KMS-11 (cell line): ENCODE results near the gene ICOSLG.
"Not testable (repeated sequence)": the region's sequence is repeated elsewhere in the genome, so short reads cannot be mapped to it uniquely, and the experiment has no call there.

Experiments
- H2AFZ ChIP-seq: fragments of 200-600 bp; sonication (generic); 2 replicates; pipeline ENCODE4 v1.6.1; 2016; ENCODE audit warnings: antibody characterized with exemption, mixed run types, low read depth
- H3K27ac ChIP-seq: fragments of 200-600 bp; sonication (generic); 2 replicates; pipeline ENCODE4 v1.6.1; 2016; ENCODE audit warnings: mild to moderate bottlenecking, mixed run types
- H3K27me3 ChIP-seq: fragments of 200-600 bp; sonication (generic); 2 replicates; pipeline ENCODE4 v1.6.1; 2017; ENCODE audit warnings: mild to moderate bottlenecking, low read depth, mixed run types, moderate library complexity; ENCODE audit not compliant: insufficient read depth
- H3K36me3 ChIP-seq: fragments of 200-600 bp; sonication (generic); 2 replicates; pipeline ENCODE4 v1.6.1; 2017; ENCODE audit warnings: mild to moderate bottlenecking, mixed run types; ENCODE audit not compliant: insufficient read depth
- H3K4me1 ChIP-seq: fragments of 200-600 bp; sonication (generic); 2 replicates; pipeline ENCODE4 v1.6.1; 2016; ENCODE audit warnings: mild to moderate bottlenecking, low read depth, mixed run types; ENCODE audit not compliant: poor library complexity, severe bottlenecking
- H3K4me2 ChIP-seq: fragments of 200-600 bp; sonication (generic); 2 replicates; pipeline ENCODE4 v1.7.0; 2016; ENCODE audit warnings: mild to moderate bottlenecking, mixed run types
- H3K4me3 ChIP-seq: fragments of 200-600 bp; sonication (generic); IDR thresholded peaks from 2 replicates; pipeline ENCODE4 v1.6.1; 2017; ENCODE audit warnings: low read depth, low read length, mixed read lengths; ENCODE audit not compliant: insufficient read depth
- H3K79me2 ChIP-seq: fragments of 200-600 bp; sonication (generic); 2 replicates; pipeline ENCODE4 v1.6.1; 2016; ENCODE audit warnings: low read depth, mixed run types; ENCODE audit not compliant: insufficient read depth
- H3K9ac ChIP-seq: fragments of 200-600 bp; sonication (generic); 2 replicates; pipeline ENCODE4 v1.6.1; 2016; ENCODE audit warnings: mild to moderate bottlenecking, mixed run types
- H4K20me1 ChIP-seq: fragments of 200-600 bp; sonication (generic); 2 replicates; pipeline ENCODE4 v1.6.1; 2016; ENCODE audit warnings: mild to moderate bottlenecking, mixed run types; ENCODE audit not compliant: insufficient read depth
- TF ChIP-seq, protein P1 (sequence below): fragments of 200-600 bp; sonication (generic); conservative IDR thresholded peaks from 2 replicates; pipeline ENCODE4 v1.6.1; 2017; ENCODE audit warnings: low read depth, mild to moderate bottlenecking, antibody characterized with exemption, low read length, moderate library complexity, mixed read lengths

Gene ICOSLG

GRCh38 chr21:44258056-44258725 lies 17.4 kb upstream of the ICOSLG start:
- no peak overlapping the region for H3K4me3 ChIP-seq
- no peaks in the 10 kb centered on the region for H3K4me1 ChIP-seq
- TF ChIP-seq, protein P1, sequence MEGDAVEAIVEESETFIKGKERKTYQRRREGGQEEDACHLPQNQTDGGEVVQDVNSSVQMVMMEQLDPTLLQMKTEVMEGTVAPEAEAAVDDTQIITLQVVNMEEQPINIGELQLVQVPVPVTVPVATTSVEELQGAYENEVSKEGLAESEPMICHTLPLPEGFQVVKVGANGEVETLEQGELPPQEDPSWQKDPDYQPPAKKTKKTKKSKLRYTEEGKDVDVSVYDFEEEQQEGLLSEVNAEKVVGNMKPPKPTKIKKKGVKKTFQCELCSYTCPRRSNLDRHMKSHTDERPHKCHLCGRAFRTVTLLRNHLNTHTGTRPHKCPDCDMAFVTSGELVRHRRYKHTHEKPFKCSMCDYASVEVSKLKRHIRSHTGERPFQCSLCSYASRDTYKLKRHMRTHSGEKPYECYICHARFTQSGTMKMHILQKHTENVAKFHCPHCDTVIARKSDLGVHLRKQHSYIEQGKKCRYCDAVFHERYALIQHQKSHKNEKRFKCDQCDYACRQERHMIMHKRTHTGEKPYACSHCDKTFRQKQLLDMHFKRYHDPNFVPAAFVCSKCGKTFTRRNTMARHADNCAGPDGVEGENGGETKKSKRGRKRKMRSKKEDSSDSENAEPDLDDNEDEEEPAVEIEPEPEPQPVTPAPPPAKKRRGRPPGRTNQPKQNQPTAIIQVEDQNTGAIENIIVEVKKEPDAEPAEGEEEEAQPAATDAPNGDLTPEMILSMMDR = no peak
- no peaks in the 10 kb centered on the region for H3K79me2 ChIP-seq
- H2AFZ ChIP-seq = no peak overlapping the region
- H3K4me2 ChIP-seq = no peak overlapping the region
- H3K27ac ChIP-seq = no peak overlapping the region
- H3K27me3 ChIP-seq = peaks cover 84% of the 10 kb centered on the region
- H4K20me1 ChIP-seq = no peaks in the 10 kb centered on the region
- H3K36me3 ChIP-seq = no peaks in the 10 kb centered on the region
- H3K9ac ChIP-seq = no peak overlapping the region

- Histone ChIP-seq H3K36me3 (no peaks in the 10 kb centered on the region), H3K79me2 (no peaks in the 10 kb centered on the region), H3K4me2 (no peak overlapping the region), H3K4me1 (no peaks in the 10 kb centered on the region), H3K9ac (no peak overlapping the region), H3K27ac (no peak overlapping the region), H4K20me1 (no peaks in the 10 kb centered on the region), H3K4me3 (no peak overlapping the region), H3K27me3 (peaks cover 68% of the 10 kb centered on the region), H2AFZ (no peak overlapping the region)
- TF ChIP-seq, protein P1 = no peak
These were observed 14.8 kb upstream of the ICOSLG start for GRCh38 chr21:44255511-44255981.

DNA sequence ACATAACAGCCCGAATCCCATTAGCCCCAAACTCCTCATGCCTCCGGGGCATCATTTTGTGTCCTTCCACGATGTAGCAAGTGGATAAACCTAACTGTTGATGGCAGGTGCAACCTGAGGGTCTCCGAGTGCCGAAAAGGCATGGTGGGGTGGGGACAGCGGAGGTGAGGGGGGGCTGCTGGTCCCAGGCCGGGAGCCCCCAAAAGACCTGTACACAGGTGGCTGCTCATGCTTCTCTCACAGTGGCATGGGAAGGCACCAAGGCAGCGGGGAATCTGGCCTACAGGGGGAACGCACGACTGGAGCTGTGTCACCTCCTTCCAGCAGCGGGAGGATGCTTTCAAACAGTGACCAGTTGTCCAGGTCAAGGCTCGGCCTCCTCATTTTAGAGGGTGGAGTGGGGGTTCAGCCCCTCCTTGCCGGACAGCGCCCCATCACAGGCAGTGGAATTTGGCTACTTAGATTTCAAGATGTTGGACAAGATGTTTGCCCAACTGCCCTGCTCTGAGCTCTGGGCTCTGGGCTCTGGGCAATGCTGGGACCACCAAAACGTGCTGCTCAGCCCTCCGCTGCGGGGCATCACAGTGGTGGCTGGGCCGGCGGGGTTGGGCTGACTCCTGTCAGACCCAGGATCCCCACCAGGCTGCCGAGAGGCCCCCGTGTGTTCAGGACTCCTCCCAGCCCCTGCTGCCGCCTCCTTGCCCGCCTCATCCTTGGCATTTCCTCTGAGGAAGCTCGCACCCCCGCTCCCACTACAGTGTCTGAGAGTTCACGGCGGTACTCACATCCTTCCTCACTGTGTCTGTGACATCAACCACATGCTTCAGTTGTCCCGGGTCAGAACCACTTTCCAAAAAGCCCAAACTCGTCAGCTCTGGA lies 13.3 kb upstream of the ICOSLG start:
- Histone ChIP-seq H3K4me1 (no peaks in the 10 kb centered on the region), H3K79me2 (no peaks in the 10 kb centered on the region), H4K20me1 (no peaks in the 10 kb centered on the region), H3K4me3 (no peak overlapping the region), H3K4me2 (no peak overlapping the region), H2AFZ (no peak overlapping the region), H3K9ac (no peak overlapping the region), H3K27ac (no peak overlapping the region), H3K36me3 (no peaks in the 10 kb centered on the region), H3K27me3 (peaks cover 54% of the 10 kb centered on the region)
- TF ChIP-seq, protein P1 = no peak

- H3K9ac ChIP-seq, H3K79me2 ChIP-seq, H3K4me2 ChIP-seq, H3K4me3 ChIP-seq, H3K27ac ChIP-seq, H3K4me1 ChIP-seq, H2AFZ ChIP-seq, H3K36me3 ChIP-seq, H4K20me1 ChIP-seq: not testable (repeated sequence)
- peaks cover 11% of the 10 kb centered on the region for H3K27me3 ChIP-seq
These were observed 8.7 kb upstream of the ICOSLG start for GRCh38 chr21:44249204-44250037.

DNA sequence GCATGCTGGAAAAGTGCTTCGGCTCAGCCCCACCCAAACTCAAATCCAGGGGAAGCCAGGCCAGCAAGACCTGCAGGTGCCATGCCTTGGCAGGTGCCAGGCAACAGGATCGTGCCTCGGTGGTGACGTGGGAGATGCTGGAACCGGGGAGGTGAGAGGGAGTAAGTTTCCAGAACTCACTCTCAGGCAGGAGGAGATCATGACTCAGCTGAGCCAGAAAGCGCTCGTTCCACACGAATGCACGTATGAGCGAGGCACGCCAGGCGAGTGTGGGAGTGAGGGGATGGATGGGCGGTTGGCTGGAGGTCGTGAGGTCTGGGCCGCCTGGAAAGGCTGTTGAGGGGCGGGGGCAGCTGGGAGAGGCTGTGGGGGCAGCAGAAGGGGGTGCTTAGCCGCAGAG lies 7.2 kb upstream of the ICOSLG start:
- H3K27ac ChIP-seq, H4K20me1 ChIP-seq, H2AFZ ChIP-seq, H3K9ac ChIP-seq, H3K27me3 ChIP-seq, H3K79me2 ChIP-seq, H3K4me2 ChIP-seq, H3K4me1 ChIP-seq, H3K36me3 ChIP-seq, H3K4me3 ChIP-seq: not testable (repeated sequence)

DNA sequence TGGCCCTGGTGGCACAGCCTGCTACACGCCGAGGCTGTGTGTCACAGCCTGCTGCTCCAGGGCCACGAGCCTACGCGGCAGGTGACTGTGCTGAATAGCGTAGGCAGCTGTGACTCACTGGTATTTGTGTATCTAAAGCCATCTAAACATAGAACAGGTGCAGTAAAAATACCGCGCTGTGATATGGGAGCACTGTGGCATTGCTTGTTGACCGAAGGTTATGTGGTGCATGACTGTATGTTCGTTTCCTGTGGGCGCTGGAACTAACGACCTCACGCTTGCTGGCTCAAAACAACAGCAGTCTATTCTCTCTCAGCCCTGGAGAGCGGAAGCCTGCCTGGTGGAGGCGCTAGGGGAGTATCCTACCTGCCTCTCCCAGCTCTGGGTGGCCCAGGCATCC lies 3.2 kb upstream of the ICOSLG start:
- not testable (repeated sequence) for H3K27me3 ChIP-seq, H3K4me3 ChIP-seq, H3K9ac ChIP-seq, H3K79me2 ChIP-seq, H3K4me2 ChIP-seq, H3K27ac ChIP-seq, H2AFZ ChIP-seq, H3K4me1 ChIP-seq, H3K36me3 ChIP-seq, H4K20me1 ChIP-seq

DNA sequence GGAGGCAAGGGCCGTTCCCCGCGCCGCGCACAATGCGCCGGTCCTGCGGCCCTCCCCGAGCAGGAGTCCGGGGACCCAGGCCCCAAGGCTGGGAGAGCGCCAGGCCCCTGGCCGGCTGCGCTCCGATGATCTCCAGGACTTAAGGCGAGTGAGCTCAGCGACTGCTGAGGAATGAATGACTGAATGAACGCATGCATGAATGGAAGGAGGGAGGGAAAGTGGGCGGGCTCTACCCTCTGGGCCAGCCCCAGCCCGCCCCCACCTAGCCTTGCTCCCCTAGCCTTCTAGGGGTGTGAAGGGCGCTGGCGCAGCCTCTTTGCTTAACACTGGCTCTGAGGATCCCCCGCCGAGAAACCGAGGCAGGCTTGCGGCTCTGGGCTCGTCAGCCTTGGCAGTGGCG lies 538 bp upstream of the ICOSLG start:
- H3K79me2 ChIP-seq, H3K36me3 ChIP-seq, H3K27ac ChIP-seq, H3K4me1 ChIP-seq, H3K9ac ChIP-seq, H3K4me3 ChIP-seq, H2AFZ ChIP-seq, H3K4me2 ChIP-seq, H3K27me3 ChIP-seq, H4K20me1 ChIP-seq: not testable (repeated sequence)
